Fibroblast of pulmonary artery (primary cell): ENCODE results near the gene C21orf58.

Experiments
- DNase-seq: peaks from one replicate; pipeline ENCODE4 v3.0.0-alpha.2; 2010; ENCODE audit warnings: low read depth
- H3K4me3 ChIP-seq: replicated peaks from 2 replicates; pipeline ENCODE4 v1.5.1; 2011; ENCODE audit warnings: low read depth, mild to moderate bottlenecking, control low read depth, low read length, moderate library complexity
- CTCF ChIP-seq: IDR thresholded peaks from 2 replicates; pipeline ENCODE4 v1.5.1; 2011; ENCODE audit warnings: mild to moderate bottlenecking, control low read depth, low read length, inconsistent platforms; ENCODE audit errors: missing control alignments

The C21orf58 gene

GRCh38 chr21:46357335-46357604, 33.6 kb upstream of the C21orf58 start:
- DNase-seq, result no peak
- H3K4me3 ChIP-seq, result no peak overlapping the region
- TF ChIP-seq CTCF, result no peak

GRCh38 chr21:46356494-46357334, 33.0 kb upstream of the C21orf58 start:
- no peak for DNase-seq
- no peak overlapping the region for H3K4me3 ChIP-seq
- no peak for TF ChIP-seq CTCF

- no peak overlapping the region for H3K4me3 ChIP-seq
- no peak for TF ChIP-seq CTCF
- DNase-seq, result no peak
These were observed 32.3 kb upstream of the C21orf58 start for GRCh38 chr21:46356005-46356338.

GRCh38 chr21:46355161-46356004, 31.7 kb upstream of the C21orf58 start:
- H3K4me3 ChIP-seq, result no peak overlapping the region
- no peak for DNase-seq
- no peak for TF ChIP-seq CTCF

GRCh38 chr21:46354518-46354917, 30.8 kb upstream of the C21orf58 start:
- no peak for DNase-seq
- no peak for TF ChIP-seq CTCF
- no peak overlapping the region for H3K4me3 ChIP-seq

- DNase-seq, result no peak
- TF ChIP-seq CTCF, result no peak
These were observed 30.4 kb upstream of the C21orf58 start for GRCh38 chr21:46354046-46354445.

More at GRCh38 chr21:46354046-46354445, 30.4 kb upstream of the C21orf58 start:
- H3K4me3 ChIP-seq, result no peak overlapping the region
